ENCODE results near the gene KBTBD13.

The KBTBD13 gene

GRCh38 chr15:65101891-65102708 lies 25.6 kb downstream of the KBTBD13 start:
- no peak overlapping the region for H3K9ac ChIP-seq (ENCODE audit: low read length in 5 of 5)

GRCh38 chr15:65102912-65103311 lies 26.4 kb downstream of the KBTBD13 start:
- no peak overlapping the region for H3K9ac ChIP-seq (ENCODE audit: low read length in 5 of 5)
- no peak overlapping the region for H3K27ac ChIP-seq (ENCODE audit: low read depth, low read length)
- no peak overlapping the region for H3K4me3 ChIP-seq (ENCODE audit: low read depth in 1 of 5, low read length in 5 of 5)
- H3K9me3 ChIP-seq (ENCODE audit: control insufficient read depth in 5 of 5, low read length in 5 of 5): no peaks in the 10 kb centered on the region
- peaks cover 0 to 5% (median 0%) of the 10 kb centered on the region in 5 donors for H3K4me1 ChIP-seq (ENCODE audit: control insufficient read depth in 5 of 5, insufficient read depth in 5 of 5, low read length in 5 of 5)
- no peaks in the 10 kb centered on the region for H3K27me3 ChIP-seq (ENCODE audit: control insufficient read depth in 5 of 5, insufficient read depth in 4 of 5, low read length in 5 of 5)
- peaks cover 8 to 64% (median 48%) of the 10 kb centered on the region in 5 donors for H3K36me3 ChIP-seq (ENCODE audit: control insufficient read depth in 5 of 5, insufficient read depth in 5 of 5, low read length in 5 of 5)

More at GRCh38 chr15:65101891-65102708, 25.6 kb downstream of the KBTBD13 start:
- no peaks in the 10 kb centered on the region for H3K27me3 ChIP-seq (ENCODE audit: control insufficient read depth in 5 of 5, insufficient read depth in 4 of 5, low read length in 5 of 5)
- peaks cover 8 to 72% (median 55%) of the 10 kb centered on the region in 5 donors for H3K36me3 ChIP-seq (ENCODE audit: control insufficient read depth in 5 of 5, insufficient read depth in 5 of 5, low read length in 5 of 5)
- peaks cover 0 to 5% (median 0%) of the 10 kb centered on the region in 5 donors for H3K4me1 ChIP-seq (ENCODE audit: control insufficient read depth in 5 of 5, insufficient read depth in 5 of 5, low read length in 5 of 5)
- H3K9me3 ChIP-seq (ENCODE audit: control insufficient read depth in 5 of 5, low read length in 5 of 5): no peaks in the 10 kb centered on the region
- H3K4me3 ChIP-seq (ENCODE audit: low read depth in 1 of 5, low read length in 5 of 5): no peak overlapping the region
- no peak overlapping the region for H3K27ac ChIP-seq (ENCODE audit: low read depth, low read length)

GRCh38 chr15:65105038-65105437 lies 28.5 kb downstream of the KBTBD13 start:
- H3K27ac ChIP-seq (ENCODE audit: low read depth, low read length): no peak overlapping the region
- H3K27me3 ChIP-seq (ENCODE audit: control insufficient read depth in 5 of 5, insufficient read depth in 4 of 5, low read length in 5 of 5): no peaks in the 10 kb centered on the region
- H3K9ac ChIP-seq (ENCODE audit: low read length in 5 of 5): no peak overlapping the region
- H3K4me1 ChIP-seq (ENCODE audit: control insufficient read depth in 5 of 5, insufficient read depth in 5 of 5, low read length in 5 of 5): peaks cover 0 to 5% (median 0%) of the 10 kb centered on the region in 5 donors
- no peak overlapping the region for H3K4me3 ChIP-seq (ENCODE audit: low read depth in 1 of 5, low read length in 5 of 5)
- H3K9me3 ChIP-seq (ENCODE audit: control insufficient read depth in 5 of 5, low read length in 5 of 5): no peaks in the 10 kb centered on the region
- H3K36me3 ChIP-seq (ENCODE audit: control insufficient read depth in 5 of 5, insufficient read depth in 5 of 5, low read length in 5 of 5): peaks cover 0 to 44% (median 28%) of the 10 kb centered on the region in 5 donors

GRCh38 chr15:65106011-65106590 lies 29.6 kb downstream of the KBTBD13 start:
- peaks cover 3 to 39% (median 22%) of the 10 kb centered on the region in 5 donors for H3K36me3 ChIP-seq (ENCODE audit: control insufficient read depth in 5 of 5, insufficient read depth in 5 of 5, low read length in 5 of 5)

GRCh38 chr15:65110676-65111292 lies 34.2 kb downstream of the KBTBD13 start:
- no peak overlapping the region for H3K4me3 ChIP-seq (ENCODE audit: low read depth in 1 of 5, low read length in 5 of 5)
- no peak overlapping the region for H3K27ac ChIP-seq (ENCODE audit: low read depth, low read length)

More at GRCh38 chr15:65106011-65106590, 29.6 kb downstream of the KBTBD13 start:
- Histone ChIP-seq H3K4me3 (ENCODE audit: low read depth in 1 of 5, low read length in 5 of 5) (no peak overlapping the region), H3K27me3 (ENCODE audit: control insufficient read depth in 5 of 5, insufficient read depth in 4 of 5, low read length in 5 of 5) (no peaks in the 10 kb centered on the region), H3K9ac (ENCODE audit: low read length in 5 of 5) (no peak overlapping the region), H3K27ac (ENCODE audit: low read depth, low read length) (no peak overlapping the region), H3K9me3 (ENCODE audit: control insufficient read depth in 5 of 5, low read length in 5 of 5) (no peaks in the 10 kb centered on the region), H3K4me1 (ENCODE audit: control insufficient read depth in 5 of 5, insufficient read depth in 5 of 5, low read length in 5 of 5) (peaks cover 0 to 5% (median 0%) of the 10 kb centered on the region in 5 donors)

GRCh38 chr15:65115086-65115485 lies 38.5 kb downstream of the KBTBD13 start, which contains the start of gene UBAP1L:
UBAP1L (minus strand) TSS chr15:65115200; CDS start chr15:65106215, 8,985 bp downstream.
- H3K36me3 ChIP-seq (ENCODE audit: control insufficient read depth in 5 of 5, insufficient read depth in 5 of 5, low read length in 5 of 5): peaks cover 49 to 81% (median 60%) of the 10 kb centered on the region in 5 donors
- no peak within 1 kb of the TSS for H3K9ac ChIP-seq (ENCODE audit: low read length in 5 of 5)
- no peaks in the 10 kb centered on the region for H3K27me3 ChIP-seq (ENCODE audit: control insufficient read depth in 5 of 5, insufficient read depth in 4 of 5, low read length in 5 of 5)
- H3K4me3 ChIP-seq (ENCODE audit: low read depth in 1 of 5, low read length in 5 of 5): no peak within 1 kb of the TSS
- H3K27ac ChIP-seq (ENCODE audit: low read depth, low read length): no peak within 1 kb of the TSS
- no peaks in the 10 kb centered on the region for H3K4me1 ChIP-seq (ENCODE audit: control insufficient read depth in 5 of 5, insufficient read depth in 5 of 5, low read length in 5 of 5)
- no peaks in the 10 kb centered on the region for H3K9me3 ChIP-seq (ENCODE audit: control insufficient read depth in 5 of 5, low read length in 5 of 5)

More at GRCh38 chr15:65110676-65111292, 34.2 kb downstream of the KBTBD13 start:
- Histone ChIP-seq H3K27me3 (ENCODE audit: control insufficient read depth in 5 of 5, insufficient read depth in 4 of 5, low read length in 5 of 5) (no peaks in the 10 kb centered on the region), H3K9me3 (ENCODE audit: control insufficient read depth in 5 of 5, low read length in 5 of 5) (no peaks in the 10 kb centered on the region), H3K9ac (ENCODE audit: low read length in 5 of 5) (no peak overlapping the region), H3K36me3 (ENCODE audit: control insufficient read depth in 5 of 5, insufficient read depth in 5 of 5, low read length in 5 of 5) (peaks cover 22 to 54% (median 30%) of the 10 kb centered on the region in 5 donors), H3K4me1 (ENCODE audit: control insufficient read depth in 5 of 5, insufficient read depth in 5 of 5, low read length in 5 of 5) (no peaks in the 10 kb centered on the region)

- H3K27ac ChIP-seq (ENCODE audit: low read depth, low read length): no peak overlapping the region
- no peak overlapping the region for H3K9ac ChIP-seq (ENCODE audit: low read length in 5 of 5)
- H3K36me3 ChIP-seq (ENCODE audit: control insufficient read depth in 5 of 5, insufficient read depth in 5 of 5, low read length in 5 of 5): peaks cover 49 to 81% (median 60%) of the 10 kb centered on the region in 5 donors
- H3K4me3 ChIP-seq (ENCODE audit: low read depth in 1 of 5, low read length in 5 of 5): no peak overlapping the region
- no peaks in the 10 kb centered on the region for H3K27me3 ChIP-seq (ENCODE audit: control insufficient read depth in 5 of 5, insufficient read depth in 4 of 5, low read length in 5 of 5)
- H3K9me3 ChIP-seq (ENCODE audit: control insufficient read depth in 5 of 5, low read length in 5 of 5): no peaks in the 10 kb centered on the region
- H3K4me1 ChIP-seq (ENCODE audit: control insufficient read depth in 5 of 5, insufficient read depth in 5 of 5, low read length in 5 of 5): no peaks in the 10 kb centered on the region
Measured at GRCh38 chr15:65115542-65115941, 39.0 kb downstream of the KBTBD13 start.

Data from subcutaneous abdominal adipose tissue (tissue), 5 donors.